Measurements from ENCODE around the gene ARID1B. TPM values are rescaled to one million over a fixed set of nuclear protein-coding genes. Genes with fewer than 3 reads are reported as not detected.

Gene ARID1B
- total RNA-seq, 4 donors from 2014 or later, result 87.1 to 194 (median 115) TPM

DNA sequence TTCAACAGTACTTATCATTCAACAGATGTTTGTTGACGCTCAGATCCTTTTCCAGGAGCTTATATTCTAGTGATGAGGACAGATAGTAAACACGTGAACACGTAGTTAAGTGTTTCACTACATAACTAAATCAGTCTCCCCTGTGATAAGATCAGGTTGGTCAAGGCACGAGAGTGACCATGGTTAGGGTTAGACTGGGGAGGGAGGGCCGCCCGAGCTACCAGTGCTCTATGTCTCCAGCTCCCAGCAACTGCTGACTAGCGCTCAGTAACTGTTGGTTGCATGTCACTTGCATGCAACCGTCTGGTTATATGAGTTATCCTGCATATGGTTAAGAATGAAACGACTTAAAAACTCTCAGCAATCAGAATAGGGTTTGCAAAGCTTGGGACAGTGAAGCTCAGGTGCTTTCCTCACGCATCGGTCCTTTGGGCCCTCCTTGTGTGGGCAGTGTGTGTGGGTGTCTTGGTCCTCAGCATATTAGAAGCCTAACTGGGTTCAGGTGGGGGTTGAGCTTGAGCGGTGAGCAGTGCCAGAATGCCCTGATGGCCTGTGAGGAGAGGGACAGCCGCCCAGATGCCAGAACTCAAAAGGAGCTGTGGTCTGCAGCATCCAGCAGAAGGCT, 120.8 kb downstream of the ARID1B start:
- Histone ChIP-seq H3K27ac (no peak overlapping the region), H3K4me1 (no peaks in the 10 kb centered on the region), H3K27me3 (no peaks in the 10 kb centered on the region), H3K36me3 (no peaks in the 10 kb centered on the region), H3K9me3 (no peaks in the 10 kb centered on the region), H3K4me3 (no peak overlapping the region)
- intact Hi-C loops (cut with DNase I; ENCODE audit: low total_unique reads), result no loop called here
- TF ChIP-seq POLR2A (IDR thresholded peaks at IDR 0.05), result no peak
- no peak for TF ChIP-seq POLR2AphosphoS5 (IDR thresholded peaks at IDR 0.05)
- no peak for TF ChIP-seq CTCF (IDR thresholded peaks at IDR 0.05)
- TF ChIP-seq EP300 (IDR thresholded peaks at IDR 0.05; ENCODE audit: low read depth), result no peak
- 93 to 100% methylated on average over 1 to 13 of the region's 13 CpGs for WGBS, 2 donors (ENCODE audit: low coverage in 1 of 2)
- in situ Hi-C loops (cut with MboI; ENCODE audit: low pct_ligation_motif_present in 1 of 4, low pct_unique_long_range_greater_than_20kb in 1 of 4, low sequenced_read_pairs in 3 of 4), result no loop called here
- DNase-seq, result no peak

GRCh38 chr6:156899071-156899470, 121.9 kb downstream of the ARID1B start:
- intact Hi-C loops (cut with DNase I; ENCODE audit: low total_unique reads) (no loop called here), in situ Hi-C loops (cut with MboI; ENCODE audit: low pct_ligation_motif_present in 1 of 4, low pct_unique_long_range_greater_than_20kb in 1 of 4, low sequenced_read_pairs in 3 of 4) (no loop called here)
- no peak for DNase-seq
- Histone ChIP-seq H3K27me3 (no peaks in the 10 kb centered on the region), H3K4me1 (no peaks in the 10 kb centered on the region), H3K9me3 (no peaks in the 10 kb centered on the region), H3K27ac (no peak overlapping the region), H3K36me3 (no peaks in the 10 kb centered on the region), H3K4me3 (no peak overlapping the region)
- 95% methylated on average over 4 of the region's 4 CpGs; no CpG with 5 or more reads in 1 of the 2 donors for WGBS, 2 donors (ENCODE audit: low coverage in 1 of 2)
- TF ChIP-seq EP300 (IDR thresholded peaks at IDR 0.05; ENCODE audit: low read depth) (no peak), POLR2AphosphoS5 (IDR thresholded peaks at IDR 0.05) (no peak), CTCF (IDR thresholded peaks at IDR 0.05) (no peak), POLR2A (IDR thresholded peaks at IDR 0.05) (no peak)

DNA sequence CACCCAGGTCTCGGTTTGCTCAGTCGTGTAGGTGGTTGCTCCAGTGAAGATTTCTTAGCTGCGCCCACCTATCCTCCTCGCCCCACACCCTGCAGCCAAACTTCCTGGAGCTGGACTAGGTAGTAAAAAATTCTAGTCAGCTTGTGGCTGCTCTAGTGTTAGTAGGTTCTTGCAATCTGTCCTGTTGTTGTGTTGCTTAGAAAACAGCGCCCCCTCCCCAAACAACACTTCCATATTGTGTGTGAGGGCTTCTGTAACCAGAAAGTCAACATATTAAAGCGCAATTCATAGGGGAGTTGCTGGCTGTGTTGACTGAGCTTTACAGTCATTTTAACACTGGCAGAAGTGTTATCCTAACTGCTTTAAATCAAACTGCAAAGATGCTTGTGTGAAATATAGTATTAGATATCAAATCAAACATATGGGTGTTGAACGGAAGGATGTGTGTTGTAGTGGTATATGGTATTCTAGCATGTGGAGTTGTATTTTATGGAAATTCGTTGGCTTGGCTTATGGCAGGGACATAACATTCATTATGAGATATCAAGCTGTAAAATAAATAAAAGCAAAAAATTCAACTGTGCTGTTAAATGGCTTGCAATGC, 122.5 kb downstream of the ARID1B start:
- Histone ChIP-seq H3K27ac (no peak overlapping the region), H3K4me1 (no peaks in the 10 kb centered on the region), H3K4me3 (no peak overlapping the region), H3K27me3 (no peaks in the 10 kb centered on the region), H3K36me3 (no peaks in the 10 kb centered on the region), H3K9me3 (no peaks in the 10 kb centered on the region)
- in situ Hi-C loops (cut with MboI; ENCODE audit: low pct_ligation_motif_present in 1 of 4, low pct_unique_long_range_greater_than_20kb in 1 of 4, low sequenced_read_pairs in 3 of 4) (no loop called here), intact Hi-C loops (cut with DNase I; ENCODE audit: low total_unique reads) (no loop called here)
- 89 to 99% methylated on average over 7 to 8 of the region's 8 CpGs for WGBS, 2 donors (ENCODE audit: low coverage in 1 of 2)
- no peak for DNase-seq
- no peak for TF ChIP-seq CTCF (IDR thresholded peaks at IDR 0.05)
- no peak for TF ChIP-seq EP300 (IDR thresholded peaks at IDR 0.05; ENCODE audit: low read depth)
- TF ChIP-seq POLR2A (IDR thresholded peaks at IDR 0.05), result no peak

DNA sequence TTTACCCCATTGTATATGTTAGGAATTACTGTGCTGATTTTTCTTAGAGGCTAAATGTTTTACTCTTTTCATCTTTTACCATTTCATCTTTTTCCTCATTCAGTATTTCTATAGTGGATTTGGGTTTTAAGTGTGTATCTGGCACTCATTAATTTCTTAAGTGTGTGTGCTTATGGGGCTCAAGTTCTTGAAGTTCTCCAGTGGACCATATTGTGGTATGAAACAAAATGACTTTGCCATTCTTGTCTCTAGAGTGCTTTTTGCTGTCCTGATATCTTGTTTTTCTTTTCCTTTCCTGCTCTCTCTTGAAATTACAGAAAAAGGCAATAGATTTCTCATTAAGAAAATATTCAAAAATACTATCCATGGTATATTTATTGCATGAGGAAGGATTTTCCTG, 123.1 kb downstream of the ARID1B start:
- H3K4me1 ChIP-seq, result no peaks in the 10 kb centered on the region
- H3K27me3 ChIP-seq, result no peaks in the 10 kb centered on the region
- intact Hi-C loops (cut with DNase I; ENCODE audit: low total_unique reads), result no loop called here
- H3K4me3 ChIP-seq, result no peak overlapping the region
- TF ChIP-seq EP300 (IDR thresholded peaks at IDR 0.05; ENCODE audit: low read depth) (no peak), POLR2AphosphoS5 (IDR thresholded peaks at IDR 0.05) (no peak), POLR2A (IDR thresholded peaks at IDR 0.05) (no peak), CTCF (IDR thresholded peaks at IDR 0.05) (no peak)
- H3K9me3 ChIP-seq, result no peaks in the 10 kb centered on the region
- DNase-seq, result no peak
- no peaks in the 10 kb centered on the region for H3K36me3 ChIP-seq
- no peak overlapping the region for H3K27ac ChIP-seq
- in situ Hi-C loops (cut with MboI; ENCODE audit: low pct_ligation_motif_present in 1 of 4, low pct_unique_long_range_greater_than_20kb in 1 of 4, low sequenced_read_pairs in 3 of 4), result no loop called here

All from transverse colon (tissue), 4 donors.